ENCODE measurements around the gene ST3GAL2.

- no peak for TF ChIP-seq TOX (CRISPR knock-in tag; IDR thresholded peaks at IDR 0.05; ENCODE audit: borderline replicate concordance)
- no peak for TF ChIP-seq ISL1 (CRISPR knock-in tag; IDR thresholded peaks at IDR 0.05)
- TF ChIP-seq OSR1 (CRISPR knock-in tag; IDR thresholded peaks at IDR 0.05) = no peak
Measured at GRCh38 chr16:70416748-70417616, 21.9 kb downstream of the ST3GAL2 start.

Measured in SK-N-SH treated with all-trans-retinoic acid at 6 μM for 48 hours (cell line).